HUES64 (cell line): Measurements from ENCODE around the gene NCR2.

Experiments
- H3K27ac ChIP-seq: 2 replicates; pipeline ENCODE4 v1.7.0; 2013; ENCODE audit warnings: low read depth, low read length, inconsistent platforms
- H3K27me3 ChIP-seq: 2 replicates; pipeline ENCODE4 v1.6.1; 2013; ENCODE audit warnings: mild to moderate bottlenecking, low read length; ENCODE audit not compliant: insufficient read depth
- H3K36me3 ChIP-seq: 2 replicates; pipeline ENCODE4 v1.6.1; 2013; ENCODE audit warnings: mild to moderate bottlenecking, low read length; ENCODE audit not compliant: insufficient read depth
- H3K4me1 ChIP-seq: 2 replicates; pipeline ENCODE4 v1.6.1; 2013; ENCODE audit warnings: mild to moderate bottlenecking, low read length, moderate library complexity; ENCODE audit not compliant: insufficient read depth
- H3K4me3 ChIP-seq: 2 replicates; pipeline ENCODE4 v1.5.1; 2013; ENCODE audit warnings: mild to moderate bottlenecking, low read length, moderate library complexity
- H3K9ac ChIP-seq: 2 replicates; pipeline ENCODE4 v1.6.1; 2013; ENCODE audit warnings: mild to moderate bottlenecking, low read depth, low read length
- H3K9me3 ChIP-seq: 2 replicates; pipeline ENCODE4 v1.6.1; 2013; ENCODE audit warnings: low read depth, low read length; ENCODE audit not compliant: insufficient read depth
- WGBS: fragments of 150-250, 120-280 bp; methylation state at CpG from one replicate; pipeline ENCODE4 v1.1.7; 2013; ENCODE audit warnings: missing lambda C conversion rate; 5-methylcytosine and 5-hydroxymethylcytosine counted together

Gene NCR2

GRCh38 chr6:41306187-41306854 is 29.1 kb upstream of the NCR2 start:
- Histone ChIP-seq H3K9ac (no peak overlapping the region), H3K27ac (no peak overlapping the region), H3K36me3 (no peaks in the 10 kb centered on the region), H3K4me1 (no peaks in the 10 kb centered on the region; the same call in 1 of the 2 replicates), H3K9me3 (no peaks in the 10 kb centered on the region), H3K27me3 (no peaks in the 10 kb centered on the region), H3K4me3 (no peak overlapping the region)
- 53% methylated on average over 12 of the region's 13 CpGs for WGBS

GRCh38 chr6:41315203-41315602 is 20.2 kb upstream of the NCR2 start:
- Histone ChIP-seq H3K9me3 (no peaks in the 10 kb centered on the region), H3K27me3 (peaks cover 18% of the 10 kb centered on the region), H3K4me1 (peaks cover 7% of the 10 kb centered on the region), H3K27ac (no peak overlapping the region), H3K9ac (no peak overlapping the region), H3K36me3 (no peaks in the 10 kb centered on the region), H3K4me3 (no peak overlapping the region)
- WGBS, result 87% methylated on average over 1 of the region's 2 CpGs

- no peak overlapping the region for H3K9ac ChIP-seq
- H3K9me3 ChIP-seq, result no peaks in the 10 kb centered on the region
- no peaks in the 10 kb centered on the region for H3K36me3 ChIP-seq
- no CpG with 5 or more reads among the region's 1 CpG for WGBS
- no peak overlapping the region for H3K27ac ChIP-seq
- peaks cover 7% of the 10 kb centered on the region for H3K4me1 ChIP-seq
- no peak overlapping the region for H3K4me3 ChIP-seq
- peaks cover 18% of the 10 kb centered on the region for H3K27me3 ChIP-seq
Measured at GRCh38 chr6:41315943-41316620, 19.3 kb upstream of the NCR2 start.

GRCh38 chr6:41318261-41318653 is 17.2 kb upstream of the NCR2 start:
- WGBS, result 21% methylated on average over 9 of the region's 9 CpGs
- H3K36me3 ChIP-seq, result no peaks in the 10 kb centered on the region
- H3K27ac ChIP-seq, result no peak overlapping the region
- peak overlapping the region; percentile 50 for H3K4me3 ChIP-seq
- H3K9me3 ChIP-seq, result no peaks in the 10 kb centered on the region
- H3K4me1 ChIP-seq, result peaks cover 7% of the 10 kb centered on the region
- peak overlapping the region; percentile 62 for H3K9ac ChIP-seq
- H3K27me3 ChIP-seq, result peaks cover 18% of the 10 kb centered on the region

GRCh38 chr6:41318654-41319565 is 16.5 kb upstream of the NCR2 start:
- Histone ChIP-seq H3K4me1 (peaks cover 7% of the 10 kb centered on the region), H3K4me3 (peak overlapping the region; percentile 50), H3K27me3 (peaks cover 18% of the 10 kb centered on the region), H3K36me3 (no peaks in the 10 kb centered on the region), H3K9me3 (no peaks in the 10 kb centered on the region), H3K9ac (peak overlapping the region; percentile 62), H3K27ac (no peak overlapping the region)
- WGBS, result 28% methylated on average over 32 of the region's 33 CpGs

GRCh38 chr6:41321183-41321582 is 14.2 kb upstream of the NCR2 start:
- Histone ChIP-seq H3K4me3 (no peak overlapping the region), H3K27ac (no peak overlapping the region), H3K36me3 (no peaks in the 10 kb centered on the region), H3K9me3 (no peaks in the 10 kb centered on the region), H3K9ac (no peak overlapping the region), H3K4me1 (peaks cover 7% of the 10 kb centered on the region), H3K27me3 (peaks cover 18% of the 10 kb centered on the region)
- WGBS, result 91% methylated on average over 4 of the region's 4 CpGs

- Histone ChIP-seq H3K9ac (no peak overlapping the region), H3K4me1 (no peaks in the 10 kb centered on the region), H3K4me3 (no peak overlapping the region), H3K27ac (no peak overlapping the region), H3K36me3 (no peaks in the 10 kb centered on the region), H3K27me3 (peaks cover 4% of the 10 kb centered on the region; the same call in 1 of the 2 replicates), H3K9me3 (no peaks in the 10 kb centered on the region)
- WGBS, result 96% methylated on average over 4 of the region's 4 CpGs
Measured at GRCh38 chr6:41325446-41326066, 9.9 kb upstream of the NCR2 start.

GRCh38 chr6:41326092-41326491 is 9.3 kb upstream of the NCR2 start:
- Histone ChIP-seq H3K4me1 (no peaks in the 10 kb centered on the region), H3K36me3 (no peaks in the 10 kb centered on the region), H3K27ac (no peak overlapping the region), H3K9me3 (no peaks in the 10 kb centered on the region), H3K4me3 (no peak overlapping the region), H3K9ac (no peak overlapping the region), H3K27me3 (peaks cover 4% of the 10 kb centered on the region; the same call in 1 of the 2 replicates)
- WGBS, result 87% methylated on average over 9 of the region's 9 CpGs

GRCh38 chr6:41327177-41327576 is 8.2 kb upstream of the NCR2 start:
- no peak overlapping the region for H3K27ac ChIP-seq
- WGBS, result 84% methylated on average over 2 of the region's 2 CpGs
- H3K9ac ChIP-seq, result no peak overlapping the region
- no peaks in the 10 kb centered on the region for H3K4me1 ChIP-seq
- H3K27me3 ChIP-seq, result peaks cover 4% of the 10 kb centered on the region; the same call in 1 of the 2 replicates
- no peak overlapping the region for H3K4me3 ChIP-seq
- no peaks in the 10 kb centered on the region for H3K36me3 ChIP-seq
- no peaks in the 10 kb centered on the region for H3K9me3 ChIP-seq

GRCh38 chr6:41331401-41332150 is 3.8 kb upstream of the NCR2 start:
- no peak overlapping the region for H3K27ac ChIP-seq
- H3K4me1 ChIP-seq, result no peaks in the 10 kb centered on the region
- peaks cover 4% of the 10 kb centered on the region; the same call in 1 of the 2 replicates for H3K27me3 ChIP-seq
- WGBS, result 89% methylated on average over 11 of the region's 11 CpGs
- no peaks in the 10 kb centered on the region for H3K36me3 ChIP-seq
- H3K9ac ChIP-seq, result no peak overlapping the region
- H3K4me3 ChIP-seq, result no peak overlapping the region
- no peaks in the 10 kb centered on the region for H3K9me3 ChIP-seq
